ENCODE data around the gene MANEAL. TPM values are rescaled to one million over a fixed set of nuclear protein-coding genes. Genes with fewer than 3 reads are reported as not detected.
A peak's percentile ranks its signal among the peaks of the same experiment; 100 is the strongest.

The MANEAL gene
- total and polyA plus RNA-seq, 2 of the 13 experiments (the other 11 are each of a cell fraction or from before 2014, with no cell fraction given): 20.8 to 26.4 TPM

GRCh38 chr1:37794372-37795339 lies 1.0 kb downstream of the MANEAL start (continued):
- no peak for TF ChIP-seq ZNF790 (CRISPR knock-in tag; IDR thresholded peaks at IDR 0.05; ENCODE audit: borderline replicate concordance)

- Histone ChIP-seq H3K4me3 (replicated peaks in 1 of 3; ENCODE audit: insufficient read depth in 1 of 3, low read depth in 2 of 3, low read length in 3 of 3) (peak overlapping the region; percentile 74 to 81 (median 78); a peak in 5 of 6 replicates), H3K36me3 (replicated peaks in 1 of 2; ENCODE audit: control insufficient read depth in 1 of 2, insufficient read depth in 2 of 2, low read length in 2 of 2) (peaks cover 16 to 37% of the 10 kb centered on the region in 2 experiments; a peak in 4 of 5 replicates), H3K4me1 (ENCODE audit: insufficient read depth, low read length) (peaks cover 24% of the 10 kb centered on the region), H3K79me2 (ENCODE audit: insufficient read depth, low read length) (peaks cover 7% of the 10 kb centered on the region), H3K4me2 (ENCODE audit: low read depth, low read length) (peak overlapping the region; percentile 77), H3K9me3 (ENCODE audit: low read length) (no peaks in the 10 kb centered on the region), H3K27ac (ENCODE audit: extremely low read length, insufficient read depth, low read length) (no peak overlapping the region), H3K9ac (ENCODE audit: insufficient read depth, low read depth, low read length) (peak overlapping the region; percentile 68), H4K20me1 (ENCODE audit: insufficient read depth, low read length) (no peaks in the 10 kb centered on the region; the same call in 1 of the 2 replicates), H3K27me3 (ENCODE audit: control insufficient read depth in 1 of 2, insufficient read depth in 2 of 2, low read length in 2 of 2) (peaks cover 0 to 6% of the 10 kb centered on the region in 2 experiments; a peak in 3 of 5 replicates), H2AFZ (ENCODE audit: low read length) (no peak overlapping the region)
- CTCF ChIA-PET (ENCODE audit: low intra/inter-chr PET ratio, low total read pairs): no interaction called here
- in situ Hi-C loops (cut with HindIII; ENCODE audit: extremely low pct_ligation_motif_present, low pct_unique_long_range_greater_than_20kb) (no loop called here), intact Hi-C loops (cut with micrococcal nuclease; ENCODE audit: unreplicated experiment) (loop anchor here (10.0 kb wide), 1 partner anchor 71 kb away; no protein-coding TSS in a partner anchor)
- WGBS (ENCODE audit: low lambda C conversion rate): 94% methylated on average over 19 of the region's 22 CpGs
- DNase-seq (ENCODE audit: low spot score): no peak
- POLR2A ChIA-PET: interaction anchor here (1.1 to 1.4 kb wide), 2 partner anchors 11 to 13 kb away, joined by 4 to 9 read pairs; partner anchors contain the start of genes C1orf122 and YRDC
- ATAC-seq: no peak
- BruUV-seq (replicated peaks): no TSS peak
- FAIRE-seq: no peak
- TF ChIP-seq TSC22D2 (CRISPR knock-in tag; IDR thresholded peaks at IDR 0.05; ENCODE audit: borderline replicate concordance) (0 out of 2 replicates have a peak, but pooled peaks have one; percentile 34), SMARCE1 (IDR thresholded peaks at IDR 0.05; ENCODE audit: borderline replicate concordance) (no peak), KDM2A (CRISPR knock-in tag; IDR thresholded peaks at IDR 0.05; ENCODE audit: borderline replicate concordance, low read depth) (0 out of 2 replicates have a peak, but pooled peaks have one; percentile 31), ZNF512B (CRISPR knock-in tag; IDR thresholded peaks at IDR 0.05; ENCODE audit: borderline replicate concordance) (no peak), SAP130 (CRISPR knock-in tag; IDR thresholded peaks at IDR 0.05; ENCODE audit: low read depth) (peak; percentile 45; the same call in 1 of the 2 replicates), ZBTB7A (CRISPR knock-in tag; IDR thresholded peaks at IDR 0.05) (no peak), NFATC3 (CRISPR knock-in tag; IDR thresholded peaks at IDR 0.05) (no peak), ZNF687 (CRISPR knock-in tag; IDR thresholded peaks at IDR 0.05) (peak; percentile 21; the same call in 1 of the 2 replicates), ZNF510 (CRISPR knock-in tag; IDR thresholded peaks at IDR 0.05; ENCODE audit: low read depth) (no peak), EHMT2 (IDR thresholded peaks at IDR 0.05; ENCODE audit: borderline replicate concordance, low read depth, low read length) (0 out of 2 replicates have a peak, but pooled peaks have one; percentile 39), ZNF768 (CRISPR knock-in tag; IDR thresholded peaks at IDR 0.05) (peak; percentile 62; the same call in 1 of the 2 replicates)
Measured at GRCh38 chr1:37795340-37796125, 1.9 kb downstream of the MANEAL start.

Data from HepG2 (cell line).